ENCODE data around the gene ANKS1A. TPM values are rescaled to one million over a fixed set of nuclear protein-coding genes. Genes with fewer than 3 reads are reported as not detected.

The ANKS1A gene
- total RNA-seq, 1 donor from 2014 or later = 20.9 TPM

GRCh38 chr6:35031611-35032529 lies 142.8 kb downstream of the ANKS1A start:
- H3K9me3 ChIP-seq = no peaks in the 10 kb centered on the region
- H3K36me3 ChIP-seq = peaks cover 0 to 4% of the 10 kb centered on the region in 2 donors
- peak in 1 of 2 donors; percentile 33 for DNase-seq (ENCODE audit: low spot score in 2 of 2)
- H3K27ac ChIP-seq = peak overlapping the region; percentile 91 to 97
- H3K4me1 ChIP-seq = peaks cover 28 to 83% of the 10 kb centered on the region in 2 donors
- H3K4me3 ChIP-seq = no peak overlapping the region
- H3K27me3 ChIP-seq = no peaks in the 10 kb centered on the region
- intact Hi-C loops (cut with DNase I) = no loop called here
- TF ChIP-seq, protein P1, sequence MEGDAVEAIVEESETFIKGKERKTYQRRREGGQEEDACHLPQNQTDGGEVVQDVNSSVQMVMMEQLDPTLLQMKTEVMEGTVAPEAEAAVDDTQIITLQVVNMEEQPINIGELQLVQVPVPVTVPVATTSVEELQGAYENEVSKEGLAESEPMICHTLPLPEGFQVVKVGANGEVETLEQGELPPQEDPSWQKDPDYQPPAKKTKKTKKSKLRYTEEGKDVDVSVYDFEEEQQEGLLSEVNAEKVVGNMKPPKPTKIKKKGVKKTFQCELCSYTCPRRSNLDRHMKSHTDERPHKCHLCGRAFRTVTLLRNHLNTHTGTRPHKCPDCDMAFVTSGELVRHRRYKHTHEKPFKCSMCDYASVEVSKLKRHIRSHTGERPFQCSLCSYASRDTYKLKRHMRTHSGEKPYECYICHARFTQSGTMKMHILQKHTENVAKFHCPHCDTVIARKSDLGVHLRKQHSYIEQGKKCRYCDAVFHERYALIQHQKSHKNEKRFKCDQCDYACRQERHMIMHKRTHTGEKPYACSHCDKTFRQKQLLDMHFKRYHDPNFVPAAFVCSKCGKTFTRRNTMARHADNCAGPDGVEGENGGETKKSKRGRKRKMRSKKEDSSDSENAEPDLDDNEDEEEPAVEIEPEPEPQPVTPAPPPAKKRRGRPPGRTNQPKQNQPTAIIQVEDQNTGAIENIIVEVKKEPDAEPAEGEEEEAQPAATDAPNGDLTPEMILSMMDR (IDR thresholded peaks at IDR 0.05) = no peak

- TF ChIP-seq, protein P1 (IDR thresholded peaks at IDR 0.05) = no peak
- Histone ChIP-seq H3K27ac (peak overlapping the region; percentile 91 to 97), H3K4me3 (no peak overlapping the region), H3K36me3 (peaks cover 0 to 4% of the 10 kb centered on the region in 2 donors), H3K27me3 (no peaks in the 10 kb centered on the region), H3K4me1 (peaks cover 29 to 88% of the 10 kb centered on the region in 2 donors), H3K9me3 (no peaks in the 10 kb centered on the region)
- peak in 1 of 2 donors; percentile 60 for DNase-seq (ENCODE audit: low spot score in 2 of 2)
- intact Hi-C loops (cut with DNase I) = loop anchor here (2.0 kb wide), 1 partner anchor 15 kb away; no protein-coding TSS in a partner anchor
These were observed 144.6 kb downstream of the ANKS1A start for GRCh38 chr6:35033683-35034082.

DNA sequence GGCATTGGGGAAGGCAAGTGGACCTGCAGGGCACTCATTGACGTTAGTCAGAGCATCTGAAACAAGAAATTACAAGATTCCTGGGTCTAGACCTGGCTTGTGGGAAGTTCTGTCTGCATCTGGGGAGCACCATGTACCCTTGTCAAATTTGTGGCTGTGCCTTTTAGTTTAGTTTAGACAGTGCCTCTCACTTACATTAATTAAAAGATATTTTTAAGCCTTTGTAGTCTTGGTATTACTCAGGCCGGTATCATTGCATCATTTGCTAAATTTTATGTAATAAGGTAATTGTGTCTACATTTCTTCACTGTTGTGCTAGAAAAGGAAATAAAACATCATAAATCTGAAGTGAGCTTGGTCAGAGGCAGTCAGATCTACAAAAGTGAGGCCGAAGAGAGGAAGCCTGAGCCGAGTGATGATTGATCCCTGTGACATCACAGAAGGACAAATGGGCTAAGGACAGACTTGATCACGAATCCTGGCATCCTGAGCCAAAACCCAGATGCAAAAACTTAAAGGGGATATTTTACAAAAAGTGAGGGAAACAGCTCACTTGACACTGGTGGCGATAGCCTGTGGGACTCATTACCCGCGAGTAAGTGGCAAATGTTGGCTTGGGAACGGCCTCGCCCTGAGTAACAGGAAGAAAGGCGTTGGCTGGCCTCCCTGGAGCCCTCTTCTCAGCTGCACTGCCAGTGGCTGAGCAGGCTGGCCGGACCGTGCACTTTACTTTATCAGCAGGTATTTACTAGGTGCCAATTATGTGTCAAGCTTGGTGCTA lies 145.5 kb downstream of the ANKS1A start:
- DNase-seq (ENCODE audit: low spot score in 2 of 2) = peak in 1 of 2 donors; percentile 83
- intact Hi-C loops (cut with DNase I) = loop anchor here (2.0 kb wide), 1 partner anchor 14 kb away; no protein-coding TSS in a partner anchor

DNA sequence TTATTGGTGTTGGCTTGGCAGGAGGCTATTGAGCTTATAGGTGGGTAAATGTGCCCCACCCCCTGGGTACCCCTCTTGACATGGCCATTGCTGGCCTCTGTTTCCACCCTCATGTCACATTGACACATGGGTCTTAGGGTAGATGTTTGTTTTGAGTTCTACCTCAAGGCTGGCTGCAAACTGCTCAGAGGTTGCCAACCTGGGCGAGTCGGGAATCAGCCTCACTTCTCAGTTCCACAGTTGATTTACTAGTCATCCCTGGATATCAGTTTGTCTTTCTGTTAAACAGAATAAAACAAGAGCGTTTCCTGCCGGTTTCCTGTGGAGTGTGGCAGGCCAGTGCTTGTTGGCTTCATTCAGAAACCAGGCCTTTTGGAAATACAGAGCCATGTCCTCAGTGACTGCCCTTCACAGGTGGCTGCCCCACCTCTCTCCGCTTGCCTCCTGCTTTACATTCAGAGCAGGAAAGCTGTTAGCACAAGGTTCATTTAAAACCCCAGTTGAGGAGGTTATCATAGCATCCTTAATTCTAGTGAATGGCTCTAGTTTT lies 146.5 kb downstream of the ANKS1A start:
- Histone ChIP-seq H3K27me3 (no peaks in the 10 kb centered on the region), H3K36me3 (peaks cover 0 to 4% of the 10 kb centered on the region in 2 donors), H3K4me3 (peak overlapping the region in 1 of 2 donors; percentile 17), H3K27ac (peak overlapping the region; percentile 91 to 97), H3K4me1 (peaks cover 28 to 75% of the 10 kb centered on the region in 2 donors), H3K9me3 (no peaks in the 10 kb centered on the region)
- TF ChIP-seq, protein P1 (IDR thresholded peaks at IDR 0.05) = no peak
- DNase-seq (ENCODE audit: low spot score in 2 of 2) = no peak
- intact Hi-C loops (cut with DNase I) = loop anchor here (2.0 kb wide), 1 partner anchor 13 kb away; no protein-coding TSS in a partner anchor

More for the DNA sequence above, 145.5 kb downstream of the ANKS1A start:
- no peaks in the 10 kb centered on the region for H3K9me3 ChIP-seq
- peaks cover 29 to 79% of the 10 kb centered on the region in 2 donors for H3K4me1 ChIP-seq
- TF ChIP-seq, protein P1 (IDR thresholded peaks at IDR 0.05) = no peak
- H3K36me3 ChIP-seq = peaks cover 0 to 4% of the 10 kb centered on the region in 2 donors
- H3K4me3 ChIP-seq = peak overlapping the region; percentile 17 to 28
- H3K27me3 ChIP-seq = no peaks in the 10 kb centered on the region
- H3K27ac ChIP-seq = peak overlapping the region; percentile 91 to 97

Measured in ascending aorta (tissue), 2 donors.